ENCODE results near the gene TUBB2B. TPM values are rescaled to one million over a fixed set of nuclear protein-coding genes. Genes with fewer than 3 reads are reported as not detected.

TUBB2B gene
- total RNA-seq, 1 donor: 5.2 TPM

DNA sequence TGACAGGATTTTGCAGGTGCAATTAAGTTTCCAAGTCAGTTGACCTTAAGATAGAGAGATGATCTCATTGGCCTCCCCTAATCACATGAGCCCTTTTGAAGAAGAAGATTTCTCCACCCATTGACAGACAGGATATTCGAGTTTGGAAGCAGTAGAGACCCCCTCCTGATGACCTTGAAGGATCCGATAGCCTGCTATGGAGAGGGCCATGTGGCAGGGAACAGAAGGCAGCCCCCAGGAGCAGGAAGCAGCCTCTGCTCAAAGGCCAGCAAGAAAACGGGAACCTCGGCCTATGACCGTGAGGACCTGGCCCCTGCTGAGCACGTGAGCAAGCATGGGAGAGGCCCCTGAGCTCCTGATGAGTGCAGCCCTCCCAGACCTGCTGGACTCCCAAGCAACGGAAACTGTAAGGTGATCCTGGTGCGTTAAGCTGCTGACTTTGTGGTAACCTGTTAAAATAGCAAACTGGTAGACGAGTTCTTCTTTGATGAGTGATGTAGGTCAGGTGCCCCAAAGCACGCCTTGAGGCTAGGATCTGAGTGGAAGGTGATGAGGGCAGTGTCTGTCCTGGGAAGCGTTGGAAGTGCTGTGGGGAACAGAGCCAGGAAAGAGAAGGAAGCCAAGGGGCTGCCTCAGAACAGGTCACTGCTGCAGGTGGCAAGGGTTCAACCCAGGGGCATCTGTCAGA, 51.6 kb downstream of the TUBB2B start:
- DNase-seq (ENCODE audit: low read depth): no peak
- H3K4me3 ChIP-seq (ENCODE audit: low read depth, low read length): no peak overlapping the region
- no peak for TF ChIP-seq CTCF (IDR thresholded peaks at IDR 0.05; ENCODE audit: insufficient read depth, low read depth, low read length)

Other genes starting within 250 kb of the TUBB2B start
- gene NQO2, start 227.8 kb downstream of the TUBB2B start, total RNA-seq: 7.4 and 12.1 TPM in 2 replicates
- gene RIPK1, start 159.2 kb downstream of the TUBB2B start, total RNA-seq: 25.4 and 28.5 TPM in 2 replicates
- gene BPHL, start 108.9 kb downstream of the TUBB2B start, total RNA-seq: 16.1 and 17.3 TPM in 2 replicates
- gene TUBB2A, start 70.1 kb downstream of the TUBB2B start, total RNA-seq: 81.5 and 90.7 TPM in 2 replicates
- 19.9 and 29.0 TPM in 2 replicates for gene PSMG4, start 31.3 kb upstream of the TUBB2B start, total RNA-seq
- 2.2 and 2.6 TPM in 2 replicates for gene SLC22A23, start 229.4 kb upstream of the TUBB2B start, total RNA-seq